Cardiac septum (tissue), 1 donor: Measurements from ENCODE around the gene OTUD3. TPM values are rescaled to one million over a fixed set of nuclear protein-coding genes. Genes with fewer than 3 reads are reported as not detected.
A peak's percentile ranks its signal among the peaks of the same experiment; 100 is the strongest.
"Not testable (repeated sequence)": the region's sequence is repeated elsewhere in the genome, so short reads cannot be mapped to it uniquely, and the experiment has no call there.

Experiments used
- DNase-seq: peaks from one replicate; pipeline ENCODE4 v3.0.0-alpha.2; 2020; ENCODE audit warnings: low spot score
- intact Hi-C: fragments of 100-400 bp; cut with DNase I; formaldehyde crosslinking; loops from one replicate; pipeline ENCODE4 v1.14.0; 2022
- long read RNA-seq: library from polyadenylated mRNA; unstranded; transcript quantifications from one replicate; pipeline ENCODE4 v2.0.0, GENCODE V29; 2021
- total RNA-seq: library from RNA; stranded (reverse); fragmentation: NEBNext Ultra II Directional; extraction: Animal tissue kit (Norgen Biotek cat#: 25700); gene quantifications from one replicate; pipeline ENCODE4 v1.2.1, GENCODE V29; 2021
- donor health status: DM: no; HTN: no; CAD: no.

Gene OTUD3
- 4.7 TPM for total RNA-seq
- long read RNA-seq, full-length matches to known transcripts = 1 of 3 reads
- long read RNA-seq, partial matches to known transcripts = 0 of 3 reads
- long read RNA-seq, other reads (novel, unspliced or antisense) = 2 of 3 reads

- intact Hi-C loops = no loop called here
- peak; percentile 97 for DNase-seq
Measured at GRCh38 chr1:19882111-19883071, at the start of gene OTUD3. Gene OTUD3 (plus strand): TSS chr1:19882395. CDS start chr1:19882514, 119 bp downstream.

GRCh38 chr1:19835578-19835977 lies 46.6 kb upstream of the OTUD3 start:
- intact Hi-C loops = no loop called here
- DNase-seq = no peak

GRCh38 chr1:19837866-19838265 lies 44.3 kb upstream of the OTUD3 start:
- intact Hi-C loops = no loop called here
- no peak for DNase-seq

- DNase-seq = no peak
- intact Hi-C loops = no loop called here
Measured at GRCh38 chr1:19840228-19840627, 42.0 kb upstream of the OTUD3 start.

GRCh38 chr1:19844731-19845495 lies 37.3 kb upstream of the OTUD3 start:
- DNase-seq = no peak
- intact Hi-C loops = no loop called here

- intact Hi-C loops = no loop called here
- DNase-seq = no peak
Measured at GRCh38 chr1:19845555-19845954, 36.6 kb upstream of the OTUD3 start.

- intact Hi-C loops = no loop called here
- no peak for DNase-seq
Measured at GRCh38 chr1:19846338-19846737, 35.9 kb upstream of the OTUD3 start.

GRCh38 chr1:19847334-19847733 lies 34.9 kb upstream of the OTUD3 start:
- DNase-seq, intact Hi-C loops: not testable (repeated sequence)

GRCh38 chr1:19849307-19849706 lies 32.9 kb upstream of the OTUD3 start:
- DNase-seq, intact Hi-C loops: not testable (repeated sequence)

GRCh38 chr1:19850214-19850613 lies 32.0 kb upstream of the OTUD3 start:
- DNase-seq = no peak
- intact Hi-C loops = no loop called here

GRCh38 chr1:19852036-19852435 lies 30.2 kb upstream of the OTUD3 start:
- no peak for DNase-seq
- intact Hi-C loops = no loop called here

GRCh38 chr1:19854866-19855265 lies 27.3 kb upstream of the OTUD3 start:
- DNase-seq = no peak
- intact Hi-C loops = no loop called here

GRCh38 chr1:19858893-19859292 lies 23.3 kb upstream of the OTUD3 start:
- no peak for DNase-seq

GRCh38 chr1:19859876-19860275 lies 22.3 kb upstream of the OTUD3 start:
- DNase-seq = no peak
- intact Hi-C loops = no loop called here

More at GRCh38 chr1:19858893-19859292, 23.3 kb upstream of the OTUD3 start:
- intact Hi-C loops = no loop called here

GRCh38 chr1:19860418-19860817 lies 21.8 kb upstream of the OTUD3 start:
- intact Hi-C loops = no loop called here
- DNase-seq = no peak

- no peak for DNase-seq
- intact Hi-C loops = no loop called here
Measured at GRCh38 chr1:19861034-19861433, 21.2 kb upstream of the OTUD3 start.

GRCh38 chr1:19861842-19862530 lies 20.2 kb upstream of the OTUD3 start:
- DNase-seq = no peak
- intact Hi-C loops = no loop called here

GRCh38 chr1:19862944-19863343 lies 19.3 kb upstream of the OTUD3 start:
- no peak for DNase-seq

GRCh38 chr1:19864570-19865160 lies 17.5 kb upstream of the OTUD3 start:
- no peak for DNase-seq
- intact Hi-C loops = no loop called here

More at GRCh38 chr1:19862944-19863343, 19.3 kb upstream of the OTUD3 start:
- intact Hi-C loops = no loop called here
